ENCODE results near the gene SSX5.
"Not testable (repeated sequence)": the region's sequence is repeated elsewhere in the genome, so short reads cannot be mapped to it uniquely, and the experiment has no call there.

The SSX5 gene

GRCh38 chrX:48196745-48197201 lies at the start of gene SSX5:
SSX5 (minus strand) TSS chrX:48196795; CDS start chrX:48195358, 1,437 bp downstream.
- DNase-seq: no peak

DNA sequence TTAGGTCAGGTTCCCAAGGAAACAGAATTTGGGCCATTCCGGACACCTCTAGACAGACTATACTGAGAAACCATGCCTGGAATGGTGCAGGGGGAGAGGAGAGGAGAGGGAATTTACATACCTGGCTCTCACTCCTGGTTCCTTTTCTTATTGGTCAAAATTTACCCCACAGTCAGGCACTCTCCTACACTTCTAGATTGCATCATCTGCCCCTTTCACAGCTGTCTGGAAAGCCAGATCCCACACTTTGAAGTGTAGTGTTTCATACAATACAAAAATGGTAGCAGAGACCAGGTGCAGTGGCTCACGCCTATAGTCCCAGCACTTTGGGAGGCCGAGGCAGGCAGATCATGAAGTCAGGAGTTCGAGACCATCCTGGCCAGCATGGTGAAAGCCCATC lies 27.6 kb upstream of the SSX5 start:
- not testable (repeated sequence) for DNase-seq

GRCh38 chrX:48214341-48214740 lies 17.7 kb upstream of the SSX5 start:
- not testable (repeated sequence) for DNase-seq

DNA sequence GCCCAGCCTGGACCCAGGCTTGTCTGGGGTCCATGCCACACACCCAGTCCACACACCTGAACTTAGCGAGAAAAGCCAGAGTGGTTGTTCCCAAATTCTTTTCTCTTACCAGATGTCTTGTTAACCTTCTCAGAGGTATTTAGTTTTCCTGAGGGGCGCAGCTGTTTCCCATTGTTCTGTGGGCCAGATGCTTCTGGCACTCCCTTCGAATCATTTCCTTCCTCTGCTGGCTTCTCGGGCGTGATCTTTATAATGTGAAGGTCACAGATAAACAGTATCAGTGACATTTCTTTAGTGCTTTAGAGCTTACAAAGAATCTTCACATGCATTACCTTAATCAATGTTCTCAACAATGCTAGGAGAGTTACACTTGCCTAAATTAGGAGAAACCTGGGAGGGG lies 6.6 kb downstream of the SSX5 start:
- DNase-seq: not testable (repeated sequence)

- not testable (repeated sequence) for DNase-seq
Observed at GRCh38 chrX:48181882-48182281, 14.7 kb downstream of the SSX5 start.

GRCh38 chrX:48180811-48181210 lies 15.8 kb downstream of the SSX5 start:
- no peak for DNase-seq

GRCh38 chrX:48179691-48180090 lies 16.9 kb downstream of the SSX5 start:
- no peak for DNase-seq

- DNase-seq: not testable (repeated sequence)
Observed at GRCh38 chrX:48166322-48166721, 30.3 kb downstream of the SSX5 start.

DNA sequence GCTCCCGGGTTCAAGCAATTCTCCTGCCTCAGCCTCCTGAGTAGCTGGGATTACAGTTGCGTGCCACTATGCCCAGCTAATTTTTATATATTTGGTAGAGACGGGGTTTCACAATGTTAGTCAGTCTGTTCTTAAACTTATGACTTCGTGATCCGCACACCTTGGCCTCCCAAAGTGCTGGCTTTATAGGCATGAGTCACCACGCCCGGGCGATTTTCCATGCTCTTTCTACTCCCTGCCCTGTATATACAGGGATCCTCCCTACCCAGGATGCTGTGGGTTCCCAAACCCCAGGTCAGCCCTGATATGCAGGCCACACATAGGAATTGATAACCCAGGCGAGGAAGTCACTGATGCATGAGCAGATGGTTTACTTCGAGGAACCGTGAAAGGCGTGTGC lies 31.4 kb downstream of the SSX5 start:
- no peak for DNase-seq

- DNase-seq: no peak
Observed at GRCh38 chrX:48156014-48156413, 40.6 kb downstream of the SSX5 start.

- DNase-seq: no peak
Observed at GRCh38 chrX:48154796-48155195, 41.8 kb downstream of the SSX5 start.

DNA sequence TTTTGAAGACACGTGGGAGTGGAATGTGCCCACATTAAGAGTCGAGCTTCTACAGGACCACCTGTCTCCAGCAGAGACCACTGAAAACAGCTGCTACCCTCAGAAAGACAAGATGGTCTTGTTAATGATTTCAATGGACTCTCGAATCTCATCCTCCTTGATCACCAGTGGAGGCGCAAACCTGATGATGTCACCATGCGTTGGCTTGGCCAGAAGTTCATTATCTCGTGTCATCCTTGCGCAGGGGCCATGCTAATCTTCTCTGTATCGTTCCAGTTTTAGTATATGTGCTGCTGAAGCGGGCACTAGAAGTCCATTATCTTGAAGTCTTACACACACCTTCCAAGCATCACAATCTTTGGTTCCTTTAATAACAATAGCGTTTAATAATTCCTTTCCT lies 42.8 kb downstream of the SSX5 start:
- no peak for DNase-seq

- not testable (repeated sequence) for DNase-seq
Observed at GRCh38 chrX:48142697-48143096, 53.9 kb downstream of the SSX5 start.

GRCh38 chrX:48141810-48142508 lies 54.6 kb downstream of the SSX5 start:
- DNase-seq: not testable (repeated sequence)

DNA sequence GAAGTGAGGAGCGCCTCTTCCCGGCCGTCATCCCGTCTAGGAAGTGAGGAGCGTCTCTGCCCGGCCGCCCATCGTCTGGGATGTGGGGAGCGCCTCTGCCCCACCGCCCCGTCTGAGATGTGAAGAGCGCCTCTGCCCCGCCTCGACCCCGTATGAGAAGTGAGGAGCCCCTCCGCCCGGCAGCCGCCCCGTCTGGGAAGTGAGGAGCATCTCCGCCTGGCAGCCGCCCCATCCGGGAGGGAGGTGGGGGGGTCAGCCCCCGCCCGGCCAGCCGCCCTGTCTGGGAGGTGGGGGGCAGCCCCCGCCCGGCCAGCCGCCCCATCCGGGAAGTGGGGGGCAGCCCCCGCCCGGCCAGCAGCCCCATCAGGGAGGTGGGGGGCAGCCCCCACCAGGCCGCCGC lies 57.5 kb downstream of the SSX5 start:
- not testable (repeated sequence) for DNase-seq

Measured in activated CD8-positive, alpha-beta memory T cell treated with anti-CD3 and anti-CD28 coated beads, Interleukin-2, amount 50 U/mL, for 4 hours (primary cell).